Fibroblast of the aortic adventitia (primary cell): ENCODE data around the gene NFIA. TPM values are rescaled to one million over a fixed set of nuclear protein-coding genes. Genes with fewer than 3 reads are reported as not detected.

Source experiments
- DNase-seq: peaks from one replicate; pipeline ENCODE4 v3.0.0-alpha.2; 2010; ENCODE audit warnings: low read depth
- H3K4me3 ChIP-seq: 2 replicates; pipeline ENCODE4 v1.5.1; 2011; ENCODE audit warnings: low read depth, mild to moderate bottlenecking, control low read depth, low read length, moderate library complexity
- total RNA-seq: library from RNA; depleted of rRNA; stranded (reverse); fragments of >200 nt; gene quantifications from 2 replicates; pipeline ENCODE4 v1.2.3, GENCODE V29; 2012; ENCODE audit warnings: low replicate concordance
- TF ChIP-seq, protein P1 (sequence below): IDR thresholded peaks from 2 replicates; pipeline ENCODE4 v1.5.1; 2011; ENCODE audit warnings: mild to moderate bottlenecking, low read length, control low read depth, inconsistent platforms; ENCODE audit not compliant: insufficient read depth

Gene NFIA
- total RNA-seq, 1 donor = 32.0 TPM

DNA sequence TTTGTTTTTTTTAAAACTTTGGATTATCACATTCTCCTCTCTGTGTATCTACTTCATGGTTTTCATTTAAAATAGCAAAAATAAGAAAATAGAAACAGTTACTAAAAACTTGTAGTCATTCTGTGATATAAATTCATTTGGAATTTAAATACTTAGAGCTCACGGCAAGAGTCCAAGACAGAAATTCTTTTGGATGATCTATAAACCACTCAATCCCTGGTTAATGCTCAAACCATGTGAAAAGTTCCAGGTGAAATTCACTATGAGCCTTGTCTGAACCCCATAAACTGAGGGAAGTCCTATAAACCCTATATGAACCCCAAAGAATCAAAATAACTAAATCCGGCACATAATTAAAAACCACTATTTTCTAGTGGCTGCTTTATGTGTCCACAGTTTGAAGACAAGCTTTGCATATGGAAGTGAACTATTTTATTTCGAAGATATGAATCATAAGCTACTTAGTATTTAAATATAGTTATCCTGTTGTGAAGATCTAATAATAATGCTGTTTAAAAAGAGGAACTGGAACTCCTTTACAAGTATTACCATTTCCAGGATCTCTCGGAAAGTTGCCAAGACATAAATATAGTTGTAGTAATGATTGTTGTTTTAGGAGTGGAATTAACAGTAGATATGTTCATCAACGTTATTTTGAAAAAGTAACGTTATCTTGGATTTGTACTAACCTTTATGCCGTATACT is 163.5 kb downstream of the NFIA start:
- DNase-seq = no peak
- H3K4me3 ChIP-seq = no peak overlapping the region
- TF ChIP-seq, protein P1, sequence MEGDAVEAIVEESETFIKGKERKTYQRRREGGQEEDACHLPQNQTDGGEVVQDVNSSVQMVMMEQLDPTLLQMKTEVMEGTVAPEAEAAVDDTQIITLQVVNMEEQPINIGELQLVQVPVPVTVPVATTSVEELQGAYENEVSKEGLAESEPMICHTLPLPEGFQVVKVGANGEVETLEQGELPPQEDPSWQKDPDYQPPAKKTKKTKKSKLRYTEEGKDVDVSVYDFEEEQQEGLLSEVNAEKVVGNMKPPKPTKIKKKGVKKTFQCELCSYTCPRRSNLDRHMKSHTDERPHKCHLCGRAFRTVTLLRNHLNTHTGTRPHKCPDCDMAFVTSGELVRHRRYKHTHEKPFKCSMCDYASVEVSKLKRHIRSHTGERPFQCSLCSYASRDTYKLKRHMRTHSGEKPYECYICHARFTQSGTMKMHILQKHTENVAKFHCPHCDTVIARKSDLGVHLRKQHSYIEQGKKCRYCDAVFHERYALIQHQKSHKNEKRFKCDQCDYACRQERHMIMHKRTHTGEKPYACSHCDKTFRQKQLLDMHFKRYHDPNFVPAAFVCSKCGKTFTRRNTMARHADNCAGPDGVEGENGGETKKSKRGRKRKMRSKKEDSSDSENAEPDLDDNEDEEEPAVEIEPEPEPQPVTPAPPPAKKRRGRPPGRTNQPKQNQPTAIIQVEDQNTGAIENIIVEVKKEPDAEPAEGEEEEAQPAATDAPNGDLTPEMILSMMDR = no peak

DNA sequence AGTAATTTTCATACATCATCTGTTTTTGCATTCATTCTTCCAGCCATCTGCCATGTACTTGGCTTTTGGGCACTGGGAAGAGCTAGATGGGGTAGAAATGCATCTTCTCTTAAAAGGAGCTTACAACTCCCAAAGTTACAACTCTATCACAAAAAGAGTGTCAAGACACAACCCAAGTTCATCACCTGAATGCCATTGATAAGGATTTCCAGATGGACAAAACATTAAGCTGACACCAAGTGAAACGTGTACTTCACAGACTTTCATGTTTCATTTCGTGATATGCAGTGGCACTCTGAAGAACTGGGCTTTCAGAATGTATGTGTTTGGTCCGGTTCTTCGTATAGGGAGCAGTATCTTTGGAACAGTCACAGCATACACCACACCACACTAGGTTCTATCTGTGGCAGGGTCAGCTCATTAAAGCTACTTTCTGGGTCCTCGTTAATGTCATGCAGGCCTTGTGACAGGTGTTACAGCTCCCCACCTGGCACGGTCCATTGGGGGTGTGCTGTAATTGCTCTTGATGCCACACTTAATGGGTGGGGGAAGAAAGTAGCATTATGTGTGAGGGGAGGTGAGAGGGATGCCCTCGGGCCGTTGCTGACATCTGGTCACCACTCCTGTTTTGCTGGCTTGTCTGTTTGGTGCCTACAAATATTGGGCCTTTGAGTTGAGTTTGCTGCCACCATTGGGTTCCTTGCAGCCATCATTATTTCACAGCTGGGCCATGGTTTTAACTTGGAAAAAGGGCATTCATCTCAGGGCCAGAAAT is 164.9 kb downstream of the NFIA start:
- TF ChIP-seq, protein P1 = no peak
- DNase-seq = no peak
- H3K4me3 ChIP-seq = no peak overlapping the region

DNA sequence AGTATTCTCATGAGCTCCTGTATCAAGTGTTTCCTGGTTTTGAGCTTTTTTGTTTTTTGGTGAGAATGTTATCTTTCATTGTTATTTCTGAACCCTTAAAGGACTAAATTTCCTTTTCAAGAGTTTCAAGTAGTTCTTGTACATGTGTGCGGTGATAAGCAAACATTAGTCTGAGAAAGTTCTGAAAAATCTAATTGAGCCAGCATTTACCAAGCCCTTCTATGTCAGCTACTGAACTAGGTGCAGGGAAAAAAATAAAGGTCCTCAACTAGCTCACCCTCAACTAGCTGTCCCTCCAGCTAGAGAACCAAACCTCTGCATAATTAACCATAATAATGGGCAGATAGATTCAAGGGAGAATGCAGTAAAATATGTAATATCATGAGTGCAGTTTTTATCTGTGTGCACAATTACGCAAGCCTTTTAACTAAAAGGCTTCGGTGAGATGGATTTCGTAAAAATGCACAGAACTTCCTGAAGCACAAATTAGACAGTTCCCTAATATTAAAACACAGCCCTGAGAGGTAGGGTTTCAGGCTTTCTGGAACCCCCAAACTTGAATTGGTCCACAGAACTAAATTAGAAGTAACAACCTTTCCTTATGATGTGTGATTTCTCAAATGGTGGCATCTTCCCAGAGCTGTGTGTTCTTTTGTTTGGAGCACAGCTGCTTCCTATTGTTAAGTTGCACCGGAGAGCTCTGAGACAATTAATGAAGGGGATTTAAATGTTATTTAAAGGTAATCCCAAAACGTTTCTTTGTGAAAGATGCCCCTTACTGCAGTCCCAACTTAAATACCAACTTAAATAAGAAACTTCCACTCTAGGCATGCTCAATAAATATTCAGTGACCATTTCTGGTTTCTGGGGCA is 165.8 kb downstream of the NFIA start:
- TF ChIP-seq, protein P1 = no peak
- H3K4me3 ChIP-seq = no peak overlapping the region
- no peak for DNase-seq

DNA sequence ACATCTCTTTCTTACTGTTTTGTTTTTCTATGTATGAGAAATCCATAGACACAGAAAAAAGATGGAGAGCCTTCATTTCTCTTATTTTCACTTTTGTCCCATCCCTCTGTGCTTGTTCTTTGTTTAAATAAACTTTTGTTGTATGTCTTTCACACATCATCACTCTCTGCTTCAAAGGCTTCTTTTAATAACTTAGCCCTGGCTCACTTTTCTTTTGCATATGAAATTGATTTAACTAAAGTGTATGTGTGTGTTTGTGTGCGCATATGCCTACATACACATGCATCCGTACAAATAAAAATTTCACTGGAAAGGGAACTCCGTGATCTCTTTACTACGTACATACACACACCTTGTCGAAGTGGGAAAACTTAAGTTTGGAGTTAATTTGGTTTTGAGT is 168.6 kb downstream of the NFIA start:
- DNase-seq = no peak
- H3K4me3 ChIP-seq = no peak overlapping the region
- TF ChIP-seq, protein P1 = no peak

DNA sequence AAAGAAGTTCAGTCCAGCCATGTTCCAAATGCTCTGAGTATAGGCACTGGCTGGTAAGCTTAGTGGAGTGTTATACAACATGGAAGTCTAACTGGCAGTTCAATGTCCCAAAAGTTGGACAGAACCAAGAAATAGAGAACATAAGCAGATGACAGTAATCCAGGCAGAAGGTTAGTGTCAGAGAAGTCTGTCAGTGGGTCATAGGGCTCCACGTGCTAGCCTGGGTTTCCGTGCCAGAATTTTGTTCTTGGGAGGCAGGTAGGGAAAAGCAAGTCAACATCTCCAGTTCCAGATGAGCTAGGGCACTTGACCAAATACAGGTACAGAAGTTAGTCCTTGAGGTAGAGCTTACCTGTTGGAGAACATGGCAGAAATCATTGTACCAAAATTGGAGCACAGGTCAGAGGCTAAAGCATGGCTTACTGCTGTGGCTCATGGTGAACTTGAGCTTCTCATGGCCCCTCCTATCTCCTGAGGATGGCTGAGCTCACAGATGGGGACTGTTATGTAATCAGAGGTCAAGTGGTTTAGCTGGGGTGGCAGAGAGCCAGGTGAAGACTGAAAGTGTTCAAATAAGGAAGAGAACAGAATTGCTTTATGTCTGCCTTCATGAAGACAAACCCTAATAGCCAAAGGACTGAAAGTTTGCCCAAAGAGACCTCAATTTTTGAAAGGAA is 170.8 kb downstream of the NFIA start:
- DNase-seq = peak; percentile 70
- H3K4me3 ChIP-seq = no peak overlapping the region
- TF ChIP-seq, protein P1 = no peak

DNA sequence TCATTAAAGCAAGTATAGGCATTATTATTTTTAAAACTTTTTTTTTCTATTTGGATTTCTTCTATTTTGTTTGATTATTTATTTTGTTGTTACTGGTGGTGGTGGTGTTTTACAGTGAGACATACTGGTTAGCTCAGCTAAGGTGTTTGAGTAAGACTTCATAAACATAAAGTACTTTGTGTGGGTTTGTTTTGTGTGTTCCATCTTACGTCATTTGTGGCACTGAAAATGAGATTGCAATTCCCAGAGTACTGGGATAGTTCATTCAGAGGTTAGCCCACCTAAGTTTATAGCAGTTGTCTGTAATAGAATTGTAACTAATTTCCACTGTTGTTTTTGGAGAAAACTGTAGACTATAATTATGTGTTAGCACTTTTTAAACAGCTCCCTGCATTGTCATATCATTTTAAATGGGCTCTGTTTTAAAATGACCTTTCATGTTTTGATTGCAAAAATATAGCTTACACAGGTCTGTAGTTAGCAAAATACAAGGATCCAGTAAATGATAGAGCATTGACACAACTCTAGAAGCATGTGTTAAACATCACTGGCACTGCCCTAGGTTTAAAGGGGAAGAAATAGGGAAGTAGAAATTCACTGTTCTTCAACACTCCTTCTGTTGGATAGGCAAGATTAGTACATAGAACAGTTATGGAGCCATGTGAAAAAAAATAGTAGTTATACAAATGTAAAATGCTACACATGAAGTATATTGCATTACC is 171.7 kb downstream of the NFIA start:
- TF ChIP-seq, protein P1 = no peak
- H3K4me3 ChIP-seq = no peak overlapping the region
- DNase-seq = no peak
